AG04450 (cell line): Measurements from ENCODE around the gene GNE. TPM values are rescaled to one million over a fixed set of nuclear protein-coding genes. Genes with fewer than 3 reads are reported as not detected.

ENCODE experiments used
- CTCF ChIA-PET: fragments of 300-600, 350-600 bp; formaldehyde crosslinking; extraction: SDS; loops from one replicate; lab custom pipeline; 2022; ENCODE audit warnings: antibody characterized with exemption, inconsistent platforms; lab: Charles Lee
- POLR2A ChIA-PET: fragments of 350-600 bp; formaldehyde crosslinking; extraction: SDS; loops from one replicate; lab custom pipeline; 2021; ENCODE audit warnings: antibody characterized with exemption, inconsistent platforms; lab: Yijun Ruan, JAX
- DNase-seq: peaks from one replicate; pipeline ENCODE4 v3.0.0-alpha.2; 2011; ENCODE audit warnings: low read depth, low spot score
- H3K27ac ChIP-seq: one replicate; pipeline ENCODE4 v1.5.1; 2012; ENCODE audit warnings: low read depth, low read length, control low read depth
- H3K27me3 ChIP-seq: one replicate; pipeline ENCODE4 v1.6.0; 2012; ENCODE audit warnings: low read length; ENCODE audit not compliant: control insufficient read depth, insufficient read depth
- H3K4me3 ChIP-seq: 2 replicates; pipeline ENCODE4 v1.5.1; 2011; ENCODE audit warnings: mild to moderate bottlenecking, low read depth, low read length, control low read depth
- H3K9me3 ChIP-seq: 2 replicates; pipeline ENCODE4 v1.5.1; 2012; ENCODE audit warnings: low read length; ENCODE audit not compliant: control insufficient read depth, insufficient read depth
- CTCF ChIP-seq: IDR thresholded peaks from 2 replicates; pipeline ENCODE4 v1.5.1; 2011; ENCODE audit warnings: low read depth, low read length, control low read depth, inconsistent platforms
- polyA plus RNA-seq: library from polyadenylated mRNA; depleted of rRNA; stranded (reverse); fragments of >200 nt; gene quantifications from 2 replicates; pipeline ENCODE4 v1.2.3, GENCODE V29; 2011

The GNE gene
- polyA plus RNA-seq, 1 experiment = 17.4 TPM

GRCh38 chr9:36170531-36170930 is 87.7 kb downstream of the GNE start:
- ChIA-PET POLR2A (no interaction called here), CTCF (no interaction called here)
- no peak overlapping the region for H3K4me3 ChIP-seq
- no peak for TF ChIP-seq CTCF
- H3K27me3 ChIP-seq = no peaks in the 10 kb centered on the region
- peaks cover 3% of the 10 kb centered on the region; the same call in 1 of the 2 replicates for H3K9me3 ChIP-seq
- H3K27ac ChIP-seq = no peak overlapping the region
- no peak for DNase-seq

- ChIA-PET CTCF (interaction anchor here (0.8 kb wide), 1 partner anchor 20 kb away, joined by 3 read pairs; no protein-coding TSS in a partner anchor), POLR2A (no interaction called here)
- no peak for DNase-seq
- Histone ChIP-seq H3K9me3 (peaks cover 3% of the 10 kb centered on the region; the same call in 1 of the 2 replicates), H3K27ac (no peak overlapping the region), H3K4me3 (no peak overlapping the region), H3K27me3 (no peaks in the 10 kb centered on the region)
- TF ChIP-seq CTCF = no peak
These were observed 88.5 kb downstream of the GNE start for GRCh38 chr9:36169708-36170107.

- Histone ChIP-seq H3K27me3 (no peaks in the 10 kb centered on the region), H3K27ac (no peak within 1 kb of the TSS), H3K9me3 (peaks cover 3% of the 10 kb centered on the region; the same call in 1 of the 2 replicates), H3K4me3 (no peak within 1 kb of the TSS)
- CTCF ChIA-PET = interaction anchor here (0.8 kb wide), 1 partner anchor 21 kb away, joined by 3 read pairs; no protein-coding TSS in a partner anchor
- no peak for DNase-seq
- POLR2A ChIA-PET = interaction anchor here (0.6 kb wide), 1 partner anchor 9 kb away, joined by 4 read pairs; no protein-coding TSS in a partner anchor
- no peak for TF ChIP-seq CTCF
These were observed 89.1 kb downstream of the GNE start, which contains the start of gene CCIN for GRCh38 chr9:36169166-36169565. Gene CCIN, plus strand, starts transcription at chr9:36169388. Its CDS starts 115 bp downstream, at chr9:36169503.

GRCh38 chr9:36166168-36166927 is 91.9 kb downstream of the GNE start:
- no peaks in the 10 kb centered on the region for H3K27me3 ChIP-seq
- CTCF ChIA-PET = interaction anchor here (0.5 to 3.3 kb wide), 35 partner anchors 11 to 288 kb away, joined by 3 to 18 read pairs (median 4); partner anchors contain the start of gene CLTA
- H3K9me3 ChIP-seq = peaks cover 3% of the 10 kb centered on the region; the same call in 1 of the 2 replicates
- H3K27ac ChIP-seq = no peak overlapping the region
- DNase-seq = no peak
- H3K4me3 ChIP-seq = peak overlapping the region; percentile 63
- POLR2A ChIA-PET = interaction anchor here (0.7 to 1.8 kb wide), 9 partner anchors 18 to 1095 kb away, joined by 3 to 7 read pairs (median 5); partner anchors contain the start of genes CLTA and GLIPR2
- peak; percentile 84 for TF ChIP-seq CTCF

GRCh38 chr9:36165826-36166167 is 92.5 kb downstream of the GNE start:
- peak overlapping the region; percentile 63 for H3K4me3 ChIP-seq
- peak overlapping the region; percentile 57 for H3K27ac ChIP-seq
- DNase-seq = no peak
- peaks cover 3% of the 10 kb centered on the region; the same call in 1 of the 2 replicates for H3K9me3 ChIP-seq
- CTCF ChIA-PET = interaction anchor here (0.5 to 3.3 kb wide), 15 partner anchors 11 to 289 kb away, joined by 3 to 18 read pairs (median 5); partner anchors contain the start of gene CLTA
- POLR2A ChIA-PET = interaction anchor here (0.6 to 1.8 kb wide), 6 partner anchors 17 to 1094 kb away, joined by 3 to 7 read pairs (median 6); no protein-coding TSS in a partner anchor
- no peak for TF ChIP-seq CTCF
- no peaks in the 10 kb centered on the region for H3K27me3 ChIP-seq
